ENCODE data around the gene PHLPP1.

Gene PHLPP1

DNA sequence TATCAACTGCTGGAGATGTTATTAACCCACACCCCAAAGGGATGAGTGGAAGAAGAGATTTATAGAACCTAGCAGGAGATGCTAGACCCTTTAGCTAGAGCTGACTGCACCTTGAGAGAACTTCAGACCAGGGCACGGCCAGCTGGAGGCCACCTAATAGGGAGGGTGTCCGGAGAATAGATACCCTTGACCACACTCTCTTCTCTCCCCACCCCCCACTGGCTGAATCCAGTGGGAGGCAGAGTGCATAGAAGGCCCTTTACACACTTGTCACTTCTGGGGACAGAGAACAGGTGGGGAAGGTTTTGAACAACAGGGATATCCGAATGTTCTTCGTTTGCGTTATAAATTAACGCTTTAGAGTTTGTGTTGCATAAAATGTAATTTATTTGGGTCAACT is 84.6 kb downstream of the PHLPP1 start (continued):
- TF ChIP-seq TOX (CRISPR knock-in tag; IDR thresholded peaks at IDR 0.05; ENCODE audit: borderline replicate concordance) = no peak
- TF ChIP-seq PPARA (CRISPR knock-in tag; IDR thresholded peaks at IDR 0.05; ENCODE audit: borderline replicate concordance) = no peak

DNA sequence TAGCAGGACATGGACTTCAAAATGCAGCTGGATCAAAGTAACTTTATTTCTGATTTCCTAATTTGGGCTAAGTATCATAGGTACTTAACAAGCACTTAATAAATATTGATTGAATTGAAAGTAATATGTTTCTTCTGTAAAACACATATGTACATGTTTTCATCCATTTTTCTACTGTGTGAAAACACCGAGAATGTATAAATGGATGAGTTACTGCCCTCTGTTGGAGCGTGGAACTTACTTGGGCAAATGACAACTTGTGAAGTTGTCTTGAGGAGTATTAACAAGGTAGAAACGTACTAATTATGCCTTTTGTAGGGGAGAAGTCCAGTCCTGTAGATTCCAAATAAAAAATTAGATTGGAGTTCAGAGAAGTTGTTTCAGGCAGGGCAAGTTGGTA is 87.2 kb downstream of the PHLPP1 start:
- TF ChIP-seq GLIS3 (CRISPR knock-in tag; IDR thresholded peaks at IDR 0.05) (no peak), OSR1 (CRISPR knock-in tag; IDR thresholded peaks at IDR 0.05) (no peak), ZFP3 (CRISPR knock-in tag; IDR thresholded peaks at IDR 0.05) (no peak), SNAI2 (CRISPR knock-in tag; IDR thresholded peaks at IDR 0.05) (no peak), RARB (CRISPR knock-in tag; IDR thresholded peaks at IDR 0.05) (no peak), CSDC2 (CRISPR knock-in tag; IDR thresholded peaks at IDR 0.05) (no peak), ZNF565 (CRISPR knock-in tag; conservative IDR thresholded peaks at IDR 0.05; ENCODE audit: low read depth) (no peak), ISL1 (CRISPR knock-in tag; IDR thresholded peaks at IDR 0.05) (no peak), PPARA (CRISPR knock-in tag; IDR thresholded peaks at IDR 0.05; ENCODE audit: borderline replicate concordance) (no peak), ZFP30 (CRISPR knock-in tag; IDR thresholded peaks at IDR 0.05) (no peak), ZC3H10 (CRISPR knock-in tag; IDR thresholded peaks at IDR 0.05) (no peak), BACH2 (CRISPR knock-in tag; IDR thresholded peaks at IDR 0.05; ENCODE audit: borderline replicate concordance) (no peak), ARNTL (CRISPR knock-in tag; IDR thresholded peaks at IDR 0.05; ENCODE audit: borderline replicate concordance, low read depth) (no peak)
- TF ChIP-seq, protein P1, sequence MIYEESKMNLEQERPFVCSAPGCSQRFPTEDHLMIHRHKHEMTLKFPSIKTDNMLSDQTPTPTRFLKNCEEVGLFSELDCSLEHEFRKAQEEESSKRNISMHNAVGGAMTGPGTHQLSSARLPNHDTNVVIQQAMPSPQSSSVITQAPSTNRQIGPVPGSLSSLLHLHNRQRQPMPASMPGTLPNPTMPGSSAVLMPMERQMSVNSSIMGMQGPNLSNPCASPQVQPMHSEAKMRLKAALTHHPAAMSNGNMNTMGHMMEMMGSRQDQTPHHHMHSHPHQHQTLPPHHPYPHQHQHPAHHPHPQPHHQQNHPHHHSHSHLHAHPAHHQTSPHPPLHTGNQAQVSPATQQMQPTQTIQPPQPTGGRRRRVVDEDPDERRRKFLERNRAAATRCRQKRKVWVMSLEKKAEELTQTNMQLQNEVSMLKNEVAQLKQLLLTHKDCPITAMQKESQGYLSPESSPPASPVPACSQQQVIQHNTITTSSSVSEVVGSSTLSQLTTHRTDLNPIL (CRISPR knock-in tag; IDR thresholded peaks at IDR 0.05; ENCODE audit: low read depth) = no peak
- TF ChIP-seq, protein P2, sequence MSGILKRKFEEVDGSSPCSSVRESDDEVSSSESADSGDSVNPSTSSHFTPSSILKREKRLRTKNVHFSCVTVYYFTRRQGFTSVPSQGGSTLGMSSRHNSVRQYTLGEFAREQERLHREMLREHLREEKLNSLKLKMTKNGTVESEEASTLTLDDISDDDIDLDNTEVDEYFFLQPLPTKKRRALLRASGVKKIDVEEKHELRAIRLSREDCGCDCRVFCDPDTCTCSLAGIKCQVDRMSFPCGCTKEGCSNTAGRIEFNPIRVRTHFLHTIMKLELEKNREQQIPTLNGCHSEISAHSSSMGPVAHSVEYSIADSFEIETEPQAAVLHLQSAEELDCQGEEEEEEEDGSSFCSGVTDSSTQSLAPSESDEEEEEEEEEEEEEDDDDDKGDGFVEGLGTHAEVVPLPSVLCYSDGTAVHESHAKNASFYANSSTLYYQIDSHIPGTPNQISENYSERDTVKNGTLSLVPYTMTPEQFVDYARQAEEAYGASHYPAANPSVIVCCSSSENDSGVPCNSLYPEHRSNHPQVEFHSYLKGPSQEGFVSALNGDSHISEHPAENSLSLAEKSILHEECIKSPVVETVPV (CRISPR knock-in tag; IDR thresholded peaks at IDR 0.05) = no peak
- TF ChIP-seq, protein P3, sequence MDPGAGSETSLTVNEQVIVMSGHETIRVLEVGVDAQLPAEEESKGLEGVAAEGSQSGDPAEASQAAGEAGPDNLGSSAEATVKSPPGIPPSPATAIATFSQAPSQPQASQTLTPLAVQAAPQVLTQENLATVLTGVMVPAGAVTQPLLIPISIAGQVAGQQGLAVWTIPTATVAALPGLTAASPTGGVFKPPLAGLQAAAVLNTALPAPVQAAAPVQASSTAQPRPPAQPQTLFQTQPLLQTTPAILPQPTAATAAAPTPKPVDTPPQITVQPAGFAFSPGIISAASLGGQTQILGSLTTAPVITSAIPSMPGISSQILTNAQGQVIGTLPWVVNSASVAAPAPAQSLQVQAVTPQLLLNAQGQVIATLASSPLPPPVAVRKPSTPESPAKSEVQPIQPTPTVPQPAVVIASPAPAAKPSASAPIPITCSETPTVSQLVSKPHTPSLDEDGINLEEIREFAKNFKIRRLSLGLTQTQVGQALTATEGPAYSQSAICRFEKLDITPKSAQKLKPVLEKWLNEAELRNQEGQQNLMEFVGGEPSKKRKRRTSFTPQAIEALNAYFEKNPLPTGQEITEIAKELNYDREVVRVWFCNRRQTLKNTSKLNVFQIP (CRISPR knock-in tag; IDR thresholded peaks at IDR 0.05; ENCODE audit: borderline replicate concordance, low read depth) = no peak
- TF ChIP-seq, protein P4, sequence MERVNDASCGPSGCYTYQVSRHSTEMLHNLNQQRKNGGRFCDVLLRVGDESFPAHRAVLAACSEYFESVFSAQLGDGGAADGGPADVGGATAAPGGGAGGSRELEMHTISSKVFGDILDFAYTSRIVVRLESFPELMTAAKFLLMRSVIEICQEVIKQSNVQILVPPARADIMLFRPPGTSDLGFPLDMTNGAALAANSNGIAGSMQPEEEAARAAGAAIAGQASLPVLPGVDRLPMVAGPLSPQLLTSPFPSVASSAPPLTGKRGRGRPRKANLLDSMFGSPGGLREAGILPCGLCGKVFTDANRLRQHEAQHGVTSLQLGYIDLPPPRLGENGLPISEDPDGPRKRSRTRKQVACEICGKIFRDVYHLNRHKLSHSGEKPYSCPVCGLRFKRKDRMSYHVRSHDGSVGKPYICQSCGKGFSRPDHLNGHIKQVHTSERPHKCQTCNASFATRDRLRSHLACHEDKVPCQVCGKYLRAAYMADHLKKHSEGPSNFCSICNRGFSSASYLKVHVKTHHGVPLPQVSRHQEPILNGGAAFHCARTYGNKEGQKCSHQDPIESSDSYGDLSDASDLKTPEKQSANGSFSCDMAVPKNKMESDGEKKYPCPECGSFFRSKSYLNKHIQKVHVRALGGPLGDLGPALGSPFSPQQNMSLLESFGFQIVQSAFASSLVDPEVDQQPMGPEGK (CRISPR knock-in tag; IDR thresholded peaks at IDR 0.05; ENCODE audit: borderline replicate concordance) = no peak
- TF ChIP-seq, protein P5, sequence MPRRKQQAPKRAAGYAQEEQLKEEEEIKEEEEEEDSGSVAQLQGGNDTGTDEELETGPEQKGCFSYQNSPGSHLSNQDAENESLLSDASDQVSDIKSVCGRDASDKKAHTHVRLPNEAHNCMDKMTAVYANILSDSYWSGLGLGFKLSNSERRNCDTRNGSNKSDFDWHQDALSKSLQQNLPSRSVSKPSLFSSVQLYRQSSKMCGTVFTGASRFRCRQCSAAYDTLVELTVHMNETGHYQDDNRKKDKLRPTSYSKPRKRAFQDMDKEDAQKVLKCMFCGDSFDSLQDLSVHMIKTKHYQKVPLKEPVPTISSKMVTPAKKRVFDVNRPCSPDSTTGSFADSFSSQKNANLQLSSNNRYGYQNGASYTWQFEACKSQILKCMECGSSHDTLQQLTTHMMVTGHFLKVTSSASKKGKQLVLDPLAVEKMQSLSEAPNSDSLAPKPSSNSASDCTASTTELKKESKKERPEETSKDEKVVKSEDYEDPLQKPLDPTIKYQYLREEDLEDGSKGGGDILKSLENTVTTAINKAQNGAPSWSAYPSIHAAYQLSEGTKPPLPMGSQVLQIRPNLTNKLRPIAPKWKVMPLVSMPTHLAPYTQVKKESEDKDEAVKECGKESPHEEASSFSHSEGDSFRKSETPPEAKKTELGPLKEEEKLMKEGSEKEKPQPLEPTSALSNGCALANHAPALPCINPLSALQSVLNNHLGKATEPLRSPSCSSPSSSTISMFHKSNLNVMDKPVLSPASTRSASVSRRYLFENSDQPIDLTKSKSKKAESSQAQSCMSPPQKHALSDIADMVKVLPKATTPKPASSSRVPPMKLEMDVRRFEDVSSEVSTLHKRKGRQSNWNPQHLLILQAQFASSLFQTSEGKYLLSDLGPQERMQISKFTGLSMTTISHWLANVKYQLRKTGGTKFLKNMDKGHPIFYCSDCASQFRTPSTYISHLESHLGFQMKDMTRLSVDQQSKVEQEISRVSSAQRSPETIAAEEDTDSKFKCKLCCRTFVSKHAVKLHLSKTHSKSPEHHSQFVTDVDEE (CRISPR knock-in tag; IDR thresholded peaks at IDR 0.05) = no peak
- ATAC-seq = no peak

DNA sequence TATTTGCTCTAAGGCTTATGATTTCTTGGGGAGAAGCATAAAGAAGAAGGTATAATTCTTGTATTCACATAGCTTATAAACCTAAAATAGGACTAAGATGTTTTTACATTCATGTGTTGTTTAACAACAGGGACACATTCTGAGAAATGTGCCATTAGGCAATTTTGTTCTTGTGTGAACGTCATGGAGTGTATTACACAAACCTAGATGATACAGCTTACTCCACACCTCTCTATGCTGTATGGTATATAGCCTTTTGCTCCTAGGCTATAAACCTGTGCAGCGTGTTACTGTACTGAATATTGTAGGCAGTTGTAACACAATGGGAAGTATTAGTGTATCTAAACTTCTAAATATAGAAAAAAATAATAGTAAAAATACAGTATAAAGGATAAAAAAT is 92.1 kb downstream of the PHLPP1 start:
- no peak for ATAC-seq
- TF ChIP-seq, protein P4 (CRISPR knock-in tag; IDR thresholded peaks at IDR 0.05; ENCODE audit: borderline replicate concordance) = no peak
- no peak for TF ChIP-seq ISL1 (CRISPR knock-in tag; IDR thresholded peaks at IDR 0.05)
- no peak for TF ChIP-seq ZNF565 (CRISPR knock-in tag; conservative IDR thresholded peaks at IDR 0.05; ENCODE audit: low read depth)
- TF ChIP-seq ARNTL (CRISPR knock-in tag; IDR thresholded peaks at IDR 0.05; ENCODE audit: borderline replicate concordance, low read depth) = no peak
- no peak for TF ChIP-seq GLIS3 (CRISPR knock-in tag; IDR thresholded peaks at IDR 0.05)
- TF ChIP-seq, protein P1 (CRISPR knock-in tag; IDR thresholded peaks at IDR 0.05; ENCODE audit: low read depth) = no peak
- no peak for TF ChIP-seq ZNF8 (CRISPR knock-in tag; IDR thresholded peaks at IDR 0.05)
- TF ChIP-seq, protein P3 (CRISPR knock-in tag; IDR thresholded peaks at IDR 0.05; ENCODE audit: borderline replicate concordance, low read depth) = no peak
- no peak for TF ChIP-seq TCF4 (CRISPR knock-in tag; IDR thresholded peaks at IDR 0.05; ENCODE audit: borderline replicate concordance)
- no peak for TF ChIP-seq PPARA (CRISPR knock-in tag; IDR thresholded peaks at IDR 0.05; ENCODE audit: borderline replicate concordance)
- no peak for TF ChIP-seq RARB (CRISPR knock-in tag; IDR thresholded peaks at IDR 0.05)
- TF ChIP-seq CSDC2 (CRISPR knock-in tag; IDR thresholded peaks at IDR 0.05) = no peak
- TF ChIP-seq BACH2 (CRISPR knock-in tag; IDR thresholded peaks at IDR 0.05; ENCODE audit: borderline replicate concordance) = no peak
- no peak for TF ChIP-seq ZFP3 (CRISPR knock-in tag; IDR thresholded peaks at IDR 0.05)

Measured in SK-N-SH treated with all-trans-retinoic acid at 6 μM for 48 hours (cell line).